NCI-H1092 treated with DMSO at 0.1 percent for 48 hours (cell line): ENCODE data around the gene TMEM266.

Source experiments
- DNase-seq: peaks from one replicate; lab custom pipeline; 2025; lab: John Stamatoyannopoulos, UW

The TMEM266 gene

GRCh38 chr15:76162784-76163456, 103.1 kb downstream of the TMEM266 start:
- DNase-seq, result no peak

DNA sequence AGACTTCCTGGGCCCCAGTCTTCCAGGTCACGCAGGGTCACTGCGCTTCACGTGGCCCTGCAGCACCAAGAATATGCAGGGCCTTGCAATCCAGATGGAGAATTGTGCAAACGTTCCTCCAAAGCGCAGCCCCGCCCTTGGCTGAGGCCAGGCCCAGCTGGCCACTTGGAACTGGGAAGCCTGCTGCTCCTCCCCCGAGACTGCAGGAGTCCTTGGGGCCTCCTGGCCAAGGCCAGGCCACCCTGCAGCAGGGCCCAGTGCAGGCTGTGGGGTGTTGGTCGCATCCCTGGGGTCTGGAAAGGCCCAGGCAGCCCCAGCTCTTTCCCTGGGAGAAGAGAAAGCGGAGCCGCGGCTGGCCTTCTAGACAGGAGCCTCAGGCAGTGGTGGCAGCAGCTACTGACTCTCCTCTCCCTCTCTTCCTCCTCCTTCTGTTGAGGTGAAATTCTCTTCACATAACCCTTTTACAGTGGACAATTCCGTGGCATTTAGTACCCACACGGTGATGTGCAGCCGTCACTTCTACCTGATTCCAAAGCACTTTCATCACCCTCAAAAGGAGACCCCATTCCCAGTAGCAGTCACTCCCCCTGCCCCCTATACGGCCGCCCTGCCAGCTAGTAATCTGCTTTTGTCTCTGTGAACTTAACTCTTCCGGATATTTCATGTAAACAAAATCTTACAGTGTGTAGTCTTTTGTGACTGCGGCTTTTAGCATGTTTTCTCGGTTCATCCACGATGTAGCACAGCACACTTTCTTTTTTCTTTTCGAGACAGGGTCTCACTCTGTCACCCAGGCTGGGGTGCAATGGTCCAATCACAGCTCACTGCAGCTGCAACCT, 103.9 kb downstream of the TMEM266 start:
- no peak for DNase-seq

DNA sequence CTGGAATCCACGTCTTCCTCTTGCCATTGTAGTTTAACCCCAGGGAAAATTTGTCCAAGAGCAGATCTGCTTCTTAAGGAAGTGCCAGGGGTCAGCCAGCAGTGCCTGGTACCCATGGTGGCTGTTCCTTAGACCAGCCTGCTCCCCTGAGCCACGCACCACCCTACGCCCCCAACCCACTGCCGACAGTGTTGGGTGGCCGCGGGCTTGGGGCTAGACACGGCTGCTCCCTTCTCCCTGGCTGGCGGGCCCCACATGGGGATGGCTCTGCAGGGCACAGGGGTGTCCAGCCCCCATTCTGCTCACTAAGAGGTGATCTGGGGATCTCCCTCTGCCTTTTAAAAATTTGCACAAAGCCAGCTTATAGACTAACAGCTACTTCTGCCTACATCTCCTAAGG, 104.8 kb downstream of the TMEM266 start:
- no peak for DNase-seq

DNA sequence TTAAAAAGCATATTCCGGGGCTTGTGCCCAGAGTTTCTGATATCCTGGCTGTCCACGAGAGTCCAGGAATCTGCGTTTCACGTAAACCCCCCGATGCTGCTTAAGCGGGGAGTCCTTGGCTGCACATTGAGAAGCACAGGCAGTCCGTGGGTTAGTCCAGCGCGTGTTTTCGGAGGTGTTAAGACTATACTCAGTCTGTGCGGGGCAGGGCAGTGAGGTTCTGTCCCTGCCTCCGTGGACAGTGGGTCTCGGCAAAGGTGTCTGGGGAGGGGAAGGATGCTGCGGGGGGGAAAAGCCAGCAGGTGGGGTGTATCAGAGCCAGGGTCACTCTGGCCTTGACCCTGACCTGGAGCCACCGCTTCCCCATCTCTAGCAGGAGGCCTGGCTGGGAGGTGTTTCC, 106.2 kb downstream of the TMEM266 start:
- DNase-seq, result no peak

DNA sequence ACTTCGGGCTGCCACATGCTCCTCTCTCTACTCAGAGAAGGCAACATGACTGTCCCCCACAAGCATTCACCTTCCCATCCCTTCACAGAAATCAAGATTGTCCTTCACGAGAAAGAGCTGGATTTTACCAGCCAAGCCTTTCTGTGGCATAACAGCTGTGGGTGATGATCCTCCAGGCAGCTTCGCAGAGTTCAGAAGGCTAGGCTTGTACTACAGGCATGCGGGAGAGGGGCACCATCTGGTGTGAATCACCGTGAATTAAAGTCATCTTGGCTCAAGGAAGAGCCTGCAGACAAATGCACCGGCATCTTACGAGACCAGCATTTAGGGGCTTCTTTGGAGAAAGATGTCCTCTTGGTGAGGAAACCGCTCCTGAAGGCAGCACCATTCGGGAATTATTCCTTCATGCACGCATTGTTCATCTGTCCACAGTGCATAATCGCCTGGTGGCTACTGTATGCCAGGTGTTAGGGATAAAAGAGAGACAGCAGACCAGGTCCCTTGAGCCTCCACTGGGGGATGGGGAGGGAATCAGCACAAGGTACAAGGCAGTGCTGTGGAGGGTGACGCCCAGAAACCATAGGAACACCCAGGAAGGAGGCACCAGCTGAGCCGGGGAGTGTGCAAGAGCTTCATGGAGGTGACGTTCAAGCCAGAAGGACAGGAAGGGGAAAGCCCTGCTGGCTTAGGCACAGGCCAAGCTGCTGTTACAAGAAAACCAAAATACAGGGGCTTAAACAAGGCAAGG, 108.6 kb downstream of the TMEM266 start:
- DNase-seq, result no peak

- no peak for DNase-seq
These were observed 109.2 kb downstream of the TMEM266 start for GRCh38 chr15:76169018-76169417.

DNA sequence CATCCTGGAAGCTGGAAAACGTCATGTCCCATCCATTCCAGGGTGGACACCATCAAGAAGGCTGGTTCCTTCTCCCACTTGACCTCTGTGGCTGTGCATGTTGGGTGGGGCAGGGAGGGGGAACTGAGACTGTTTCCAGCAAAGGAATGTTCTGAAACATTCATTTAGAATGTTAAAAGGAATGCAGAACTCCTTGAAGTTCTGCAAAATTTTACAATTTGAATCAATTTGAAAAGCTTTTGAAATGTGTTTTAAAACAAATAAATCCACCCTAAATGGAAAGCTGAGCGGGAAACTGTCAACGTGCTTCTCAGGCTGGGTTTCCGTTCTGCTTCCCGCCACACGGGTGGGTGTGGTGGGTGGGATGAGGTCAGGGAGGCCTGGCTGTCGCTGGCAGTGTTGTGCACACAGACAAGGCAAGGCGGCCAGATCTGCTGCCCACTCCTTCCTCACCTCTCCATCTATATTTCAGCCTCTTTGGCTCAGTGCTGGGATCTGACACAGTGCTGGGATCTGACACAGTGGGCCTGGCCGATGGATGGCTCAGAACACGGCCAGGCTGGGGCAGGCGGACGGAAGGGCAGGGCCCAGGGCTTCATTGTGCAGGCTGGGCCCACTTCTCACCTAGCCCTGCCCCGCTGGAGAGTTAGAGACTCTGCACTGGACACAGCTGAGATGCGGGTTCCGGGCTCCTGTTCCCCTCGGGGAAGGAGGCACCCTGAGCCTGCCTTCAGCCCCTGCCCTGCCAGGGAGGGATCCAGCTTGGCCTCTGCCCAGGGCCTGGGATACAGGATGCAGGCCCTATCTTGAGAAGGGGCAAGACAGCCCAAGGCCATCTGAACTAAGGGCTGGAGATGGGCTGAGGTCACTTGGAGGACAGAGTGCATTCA, 110.4 kb downstream of the TMEM266 start:
- no peak for DNase-seq

DNA sequence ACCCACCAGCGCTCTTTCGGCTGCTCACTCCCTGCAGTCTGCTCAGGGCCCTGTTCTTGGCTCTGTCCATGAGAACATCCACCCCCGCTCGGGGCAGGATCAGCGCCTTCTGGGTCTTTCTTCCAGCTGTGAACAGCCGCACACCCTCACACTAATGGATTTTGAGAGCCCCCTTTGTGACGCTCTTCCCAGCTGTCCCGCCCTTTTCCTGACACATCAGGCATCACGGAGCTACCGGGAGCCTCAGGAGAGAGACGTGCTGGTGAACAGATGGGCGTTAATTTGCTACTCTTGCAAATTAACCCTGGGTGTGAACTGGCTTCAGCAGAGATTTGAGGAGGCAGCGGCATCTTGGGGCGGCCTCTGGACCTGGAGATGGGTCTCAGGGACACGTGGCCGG, 113.0 kb downstream of the TMEM266 start:
- no peak for DNase-seq

- DNase-seq, result no peak
These were observed 113.6 kb downstream of the TMEM266 start for GRCh38 chr15:76173317-76173834.

DNA sequence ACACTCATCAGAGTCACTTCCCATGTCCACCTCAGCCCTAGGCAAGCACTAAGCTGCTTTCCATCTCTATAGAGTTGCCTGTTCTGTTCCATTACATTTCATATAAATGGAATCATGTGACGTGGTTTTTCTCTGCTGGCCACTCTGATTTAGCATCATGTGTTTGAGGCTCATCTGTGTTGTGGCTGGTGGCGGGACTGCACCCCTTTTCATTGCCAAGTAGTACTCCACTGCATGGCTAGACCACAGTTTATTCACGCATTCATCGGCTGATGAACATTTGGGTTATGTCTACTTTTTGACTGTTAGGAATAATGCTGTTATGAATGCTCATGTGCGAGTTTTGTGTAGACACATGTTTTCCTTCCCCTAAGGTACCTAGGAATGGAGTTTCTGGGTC, 114.9 kb downstream of the TMEM266 start:
- DNase-seq, result no peak

- DNase-seq, result no peak
These were observed 115.7 kb downstream of the TMEM266 start for GRCh38 chr15:76175442-76175841.

DNA sequence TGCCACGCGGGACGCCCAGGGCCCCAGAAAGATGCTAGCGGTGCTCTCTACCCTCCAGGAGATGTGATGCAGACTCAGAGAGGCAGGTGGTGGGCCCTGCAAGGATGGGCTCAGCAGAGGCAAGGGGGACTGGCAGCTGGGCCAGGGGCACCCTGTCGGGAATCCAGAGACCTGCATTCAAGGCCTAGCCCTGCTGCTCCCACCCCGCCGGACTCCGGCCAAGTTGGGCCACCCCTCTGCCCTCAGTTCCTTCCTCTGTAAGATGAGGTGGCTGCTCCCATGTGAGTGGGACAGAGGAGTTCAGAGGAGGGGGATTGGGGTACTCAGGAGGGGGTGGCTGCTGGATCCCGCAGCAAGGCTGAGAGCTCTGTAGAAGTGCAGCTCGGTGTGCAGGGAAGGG, 116.3 kb downstream of the TMEM266 start:
- no peak for DNase-seq

GRCh38 chr15:76176487-76177085, 116.8 kb downstream of the TMEM266 start:
- no peak for DNase-seq

- no peak for DNase-seq
These were observed 117.8 kb downstream of the TMEM266 start for GRCh38 chr15:76177491-76178040.

GRCh38 chr15:76178296-76179000, 118.7 kb downstream of the TMEM266 start:
- no peak for DNase-seq

DNA sequence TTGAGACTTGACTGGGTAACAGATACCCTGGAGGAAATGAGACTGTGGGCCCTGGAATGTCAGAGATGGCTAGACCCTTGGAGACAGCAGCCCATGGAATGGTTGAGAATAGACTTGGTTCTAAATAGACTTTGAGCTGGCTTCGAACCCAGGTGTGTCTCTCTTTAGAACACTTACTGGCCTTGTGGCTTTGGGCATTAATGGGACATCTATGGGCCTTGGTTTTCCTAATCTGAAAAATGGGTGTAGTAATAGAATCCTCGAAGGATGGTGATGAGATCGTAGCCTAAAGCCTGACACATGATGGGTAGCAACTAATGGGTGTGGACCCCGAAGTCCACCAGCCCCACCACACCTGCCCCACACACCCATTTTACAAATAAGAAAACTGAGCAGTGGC, 119.2 kb downstream of the TMEM266 start:
- no peak for DNase-seq

GRCh38 chr15:76180321-76180720, 120.5 kb downstream of the TMEM266 start:
- no peak for DNase-seq

DNA sequence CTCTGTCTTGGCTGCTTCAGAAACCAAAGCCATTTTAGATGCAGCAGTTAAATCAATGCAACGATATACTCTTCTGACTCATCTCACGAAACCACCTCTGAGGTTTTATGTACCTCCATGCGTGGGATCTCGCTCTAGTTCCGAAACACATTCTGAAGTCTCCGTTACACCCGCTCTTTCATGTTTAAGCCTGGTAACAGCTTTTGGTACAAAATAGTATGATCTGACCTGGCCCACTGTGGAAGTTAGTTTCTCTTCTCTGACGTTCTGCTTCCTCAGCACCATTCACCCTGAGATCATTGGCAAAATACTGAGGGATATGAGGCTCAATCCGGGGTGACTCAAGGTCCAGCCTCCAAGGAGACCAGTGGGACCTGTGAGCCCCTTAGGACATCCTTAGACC, 121.9 kb downstream of the TMEM266 start:
- DNase-seq, result no peak

DNA sequence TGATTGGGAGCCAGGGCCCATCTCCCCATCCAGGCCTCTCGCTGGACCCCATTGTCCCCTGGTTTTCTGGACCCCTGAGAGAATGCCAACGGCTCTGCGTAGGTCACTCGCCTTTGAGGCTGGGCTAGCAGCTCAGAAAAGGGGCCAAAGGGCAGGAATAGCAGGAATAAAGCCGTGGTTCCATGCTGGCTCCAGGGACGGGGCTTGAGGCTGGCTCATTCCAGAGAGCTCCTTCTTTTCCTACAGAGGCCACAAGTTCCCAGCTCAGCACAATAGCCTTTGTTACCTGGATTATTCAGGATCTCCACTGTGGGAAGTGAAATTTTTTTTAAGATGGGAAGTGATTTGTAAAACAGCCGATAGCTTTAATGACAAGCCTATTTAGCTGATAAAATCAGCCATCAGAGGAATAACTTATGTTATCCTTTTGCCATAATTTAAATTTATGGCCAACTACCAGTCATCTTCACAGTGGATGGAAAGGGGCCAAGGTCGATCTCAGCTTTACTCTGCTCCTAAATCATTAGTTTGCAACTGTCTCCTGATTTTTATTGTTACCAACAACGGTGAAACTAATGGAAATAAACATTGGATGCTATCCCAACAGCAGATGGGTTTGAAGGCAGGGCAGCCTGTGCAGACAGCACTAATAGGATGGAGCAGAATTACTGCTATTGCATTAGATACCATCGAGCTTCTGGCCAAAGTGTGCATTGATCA, 124.3 kb downstream of the TMEM266 start:
- DNase-seq, result no peak

GRCh38 chr15:76184650-76185035, 124.9 kb downstream of the TMEM266 start:
- DNase-seq, result no peak
